SH-SY5Y (cell line): ENCODE measurements around the gene METTL24.

Source experiments
- GATA2 ChIP-seq: IDR thresholded peaks from 2 replicates; pipeline ENCODE4 v1.6.1; 2011; ENCODE audit warnings: mild to moderate bottlenecking, low read depth, low read length
- GATA3 ChIP-seq: IDR thresholded peaks from 2 replicates; pipeline ENCODE4 v1.6.1; 2011; ENCODE audit warnings: low read depth, mild to moderate bottlenecking, low read length, moderate library complexity

The METTL24 gene

GRCh38 chr6:110246378-110246777 is 111.8 kb downstream of the METTL24 start:
- no peak for TF ChIP-seq GATA2
- no peak for TF ChIP-seq GATA3

GRCh38 chr6:110239526-110240274 is 118.4 kb downstream of the METTL24 start:
- TF ChIP-seq GATA2 = no peak
- no peak for TF ChIP-seq GATA3

- no peak for TF ChIP-seq GATA3
- TF ChIP-seq GATA2 = no peak
Observed at GRCh38 chr6:110233770-110234374, 124.3 kb downstream of the METTL24 start.

DNA sequence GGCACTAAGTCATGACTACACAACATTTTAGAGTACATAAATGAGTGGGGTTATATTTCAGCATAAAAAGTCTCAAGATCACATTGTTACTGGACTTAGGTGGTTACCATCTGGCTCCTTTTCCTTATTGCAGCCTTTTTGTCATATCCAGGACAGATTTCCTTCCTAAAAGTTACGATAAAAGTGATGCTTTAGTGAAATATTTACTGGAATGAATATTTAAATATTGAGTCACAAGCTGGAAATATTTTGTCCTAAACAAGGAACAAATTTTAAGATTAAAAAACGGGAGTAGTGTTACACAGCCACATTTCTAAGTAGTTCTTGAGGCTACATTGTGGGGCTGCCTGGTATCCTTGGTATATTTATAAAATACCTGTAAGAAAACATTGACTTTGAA is 125.7 kb downstream of the METTL24 start:
- TF ChIP-seq GATA3 (no peak), GATA2 (no peak)

DNA sequence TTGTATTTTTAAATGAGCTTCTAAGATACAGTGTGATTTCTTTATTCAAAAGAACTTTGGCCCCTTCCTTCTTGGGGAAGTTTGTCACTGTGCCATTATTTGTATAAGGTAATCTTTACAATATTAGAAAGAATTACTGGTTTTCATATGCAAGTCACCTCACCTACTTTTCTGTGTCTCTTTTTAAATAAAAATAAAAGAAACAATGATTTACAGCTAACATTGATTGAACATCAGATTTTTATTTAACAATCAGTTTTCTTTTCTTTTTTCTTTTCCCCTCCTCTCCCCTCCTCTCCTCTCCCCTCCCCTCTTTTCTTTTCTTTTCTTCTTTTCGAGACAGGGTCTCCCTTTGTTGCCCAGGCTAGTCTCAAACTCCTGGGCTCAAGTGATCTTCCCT is 131.9 kb downstream of the METTL24 start:
- no peak for TF ChIP-seq GATA3
- TF ChIP-seq GATA2 = no peak

GRCh38 chr6:110221738-110222137 is 136.4 kb downstream of the METTL24 start:
- no peak for TF ChIP-seq GATA2
- TF ChIP-seq GATA3 = no peak

GRCh38 chr6:110217266-110217665 is 140.9 kb downstream of the METTL24 start:
- no peak for TF ChIP-seq GATA2
- TF ChIP-seq GATA3 = no peak

DNA sequence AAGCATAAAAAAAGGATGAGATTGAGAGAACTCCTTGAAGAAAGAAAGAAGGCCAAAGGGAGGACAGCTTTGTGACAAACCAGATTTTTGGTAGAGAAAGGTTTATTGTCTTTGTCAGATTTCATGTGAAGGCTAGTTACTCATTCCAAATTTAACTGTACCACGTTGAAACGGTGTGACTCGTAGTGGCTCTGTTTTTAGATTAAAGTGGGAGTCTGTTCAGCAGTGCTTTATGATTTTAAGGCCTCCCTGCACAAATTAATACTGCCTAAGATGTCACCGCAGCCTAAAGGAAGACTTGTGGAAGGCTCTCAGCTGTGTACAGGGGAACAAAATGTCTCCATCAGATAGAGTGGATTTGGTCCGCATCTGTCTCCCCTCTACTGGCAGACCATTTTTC is 142.0 kb downstream of the METTL24 start:
- no peak for TF ChIP-seq GATA3

GRCh38 chr6:110214338-110214737 is 143.8 kb downstream of the METTL24 start:
- TF ChIP-seq GATA3 (no peak), GATA2 (no peak)

DNA sequence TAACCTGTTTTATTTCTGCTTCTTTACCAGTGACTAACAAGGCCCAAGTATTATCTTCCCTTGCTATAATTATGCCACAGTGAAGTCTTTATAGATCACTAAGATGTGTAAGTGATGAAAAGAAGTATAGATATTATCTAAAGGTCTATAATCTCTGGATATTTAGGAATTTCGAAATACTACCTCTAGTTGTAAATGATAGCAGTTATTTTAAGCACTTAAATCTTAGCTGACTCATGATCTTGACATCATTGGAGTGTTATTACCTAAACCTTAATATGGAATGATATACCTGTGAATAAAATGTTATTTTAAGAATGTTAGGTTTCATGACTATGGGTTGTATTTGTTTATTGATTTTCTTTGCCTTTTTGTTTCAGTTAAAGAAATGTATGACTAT is 146.4 kb downstream of the METTL24 start:
- no peak for TF ChIP-seq GATA2
- no peak for TF ChIP-seq GATA3

GRCh38 chr6:110207652-110208051 is 150.5 kb downstream of the METTL24 start:
- TF ChIP-seq GATA2 (no peak), GATA3 (no peak)

GRCh38 chr6:110201151-110201884 is 156.8 kb downstream of the METTL24 start:
- TF ChIP-seq GATA2 (no peak), GATA3 (no peak)

DNA sequence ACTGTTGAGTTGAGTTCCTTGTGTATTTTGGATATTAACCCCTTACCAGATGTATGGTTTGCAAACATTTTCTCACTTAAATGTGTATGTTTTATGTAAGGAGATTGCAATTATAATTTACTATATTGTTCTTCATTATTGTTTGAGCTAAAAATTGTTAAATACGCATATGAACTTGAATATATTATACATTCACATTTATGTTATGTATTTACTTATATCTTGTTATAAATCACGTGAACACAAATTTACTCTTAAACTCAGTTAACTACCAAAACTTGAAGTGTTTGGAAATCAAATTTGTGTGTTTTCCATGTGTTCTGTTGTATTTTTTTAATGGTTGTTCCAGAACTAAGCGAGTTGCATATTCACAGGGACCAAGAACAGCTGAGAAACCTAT is 159.6 kb downstream of the METTL24 start:
- TF ChIP-seq GATA3 (no peak), GATA2 (no peak)

DNA sequence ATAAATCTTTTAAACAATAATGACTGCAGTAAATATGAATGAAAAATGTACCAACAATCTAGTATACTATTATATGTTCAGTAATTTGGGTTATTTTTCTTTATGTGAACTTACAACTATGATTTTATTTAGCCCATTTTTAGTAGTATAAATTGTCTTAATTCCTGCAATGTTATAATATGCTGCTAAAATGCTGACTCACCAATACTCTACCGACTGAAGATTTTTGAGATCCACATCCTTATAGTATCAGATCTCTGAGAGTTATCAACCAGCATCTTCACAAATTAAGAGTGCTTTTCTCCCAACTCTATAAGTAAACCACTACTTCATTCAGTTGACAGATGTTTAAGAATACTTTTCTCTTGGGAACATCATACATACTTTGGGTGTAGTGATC is 161.3 kb downstream of the METTL24 start:
- no peak for TF ChIP-seq GATA2

- no peak for TF ChIP-seq GATA3
- TF ChIP-seq GATA2 = no peak
Observed at GRCh38 chr6:110195639-110196038, 162.5 kb downstream of the METTL24 start.
